ENCODE results near the gene SIVA1. TPM values are rescaled to one million over a fixed set of nuclear protein-coding genes. Genes with fewer than 3 reads are reported as not detected.

SIVA1 gene
- total and polyA plus RNA-seq, 9 of the 15 experiments (the other 6 are each of a cell fraction or from before 2014, with no cell fraction given), result 4.2 to 186 (median 54.2) TPM

DNA sequence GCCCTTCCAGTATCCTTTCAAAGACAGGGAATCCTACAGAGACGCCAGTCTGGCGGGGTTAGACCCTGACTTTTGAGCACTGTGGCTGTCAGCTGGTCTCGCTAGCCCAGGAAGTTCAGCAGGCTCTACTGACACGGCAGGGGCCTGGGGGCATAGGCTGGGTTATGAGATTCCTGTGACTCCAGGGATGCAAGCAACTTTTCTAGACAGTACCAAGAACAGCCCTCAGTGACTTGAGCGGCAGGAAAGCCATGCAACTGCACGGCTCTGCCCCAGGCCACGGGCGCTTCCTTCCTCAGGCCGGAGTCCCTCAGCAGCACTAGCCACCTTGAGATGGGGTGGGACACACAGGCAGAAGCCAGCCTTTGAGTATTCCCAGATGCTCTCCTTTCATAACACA, 5.1 kb upstream of the SIVA1 start:
- ChIA-PET POLR2A (interaction anchor here (1.1 kb wide), 1 partner anchor 9 kb away, joined by 4 read pairs; no protein-coding TSS in a partner anchor), CTCF (ENCODE audit: low intra/inter-chr PET ratio) (no interaction called here)
- H3K79me2 ChIP-seq (ENCODE audit: control insufficient read depth, insufficient read depth, low read length), result no peaks in the 10 kb centered on the region
- no peaks in the 10 kb centered on the region for H3K27me3 ChIP-seq (ENCODE audit: control insufficient read depth in 2 of 2, insufficient read depth in 2 of 2, low read length in 2 of 2)
- no peak for TF ChIP-seq DLX4 (CRISPR knock-in tag; IDR thresholded peaks at IDR 0.05)
- TF ChIP-seq NCOA4 (IDR thresholded peaks at IDR 0.05; ENCODE audit: partially characterized antibody), result no peak
- TF ChIP-seq SIRT6 (IDR thresholded peaks at IDR 0.05; ENCODE audit: low read depth, low read length), result no peak
- ATAC-seq, result no peak
- H3K4me3 ChIP-seq, result no peak overlapping the region
- in situ Hi-C loops (cut with MboI), result no loop called here
- no TSS peak for BruUV-seq (replicated peaks)
- no peaks in the 10 kb centered on the region for H3K36me3 ChIP-seq (ENCODE audit: control insufficient read depth, insufficient read depth, low read length)
- WGBS (ENCODE audit: insufficient coverage, low coverage, missing lambda C conversion rate), result 76% methylated on average over 9 of the region's 9 CpGs
- no peaks in the 10 kb centered on the region for H3K9me1 ChIP-seq (ENCODE audit: control insufficient read depth, insufficient read depth, low read length)
- no peak overlapping the region for H3K27ac ChIP-seq (ENCODE audit: extremely low read depth, low read depth, low read length)
- no peak overlapping the region for H2AFZ ChIP-seq (ENCODE audit: low read depth, low read length)
- DNase-seq (ENCODE audit: extremely low read depth in 1 of 4, low spot score in 3 of 4), result no peak
- H3K4me1 ChIP-seq (replicated peaks in 1 of 2; ENCODE audit: control insufficient read depth in 2 of 2, insufficient read depth in 2 of 2, low read length in 2 of 2), result peaks cover 0 to 24% of the 10 kb centered on the region in 2 experiments; a peak in 2 of 5 replicates
- peak overlapping the region in 1 of 2 experiments; percentile 45; a peak in 1 of 4 replicates for H3K9ac ChIP-seq (ENCODE audit: insufficient read depth in 1 of 2, low read depth in 2 of 2, low read length in 2 of 2)
- intact Hi-C loops (cut with micrococcal nuclease), result no loop called here
- FAIRE-seq, result no peak
- H3K9me3 ChIP-seq (replicated peaks; ENCODE audit: control insufficient read depth, insufficient read depth, low read depth, low read length), result 0 out of 2 replicates have a peak, but pooled peaks cover 4% of the 10 kb centered on the region
- H4K20me1 ChIP-seq (replicated peaks; ENCODE audit: control insufficient read depth, insufficient read depth, low read length), result no peaks in the 10 kb centered on the region
- no peak overlapping the region for H3K4me2 ChIP-seq (ENCODE audit: insufficient read depth, low read length)

DNA sequence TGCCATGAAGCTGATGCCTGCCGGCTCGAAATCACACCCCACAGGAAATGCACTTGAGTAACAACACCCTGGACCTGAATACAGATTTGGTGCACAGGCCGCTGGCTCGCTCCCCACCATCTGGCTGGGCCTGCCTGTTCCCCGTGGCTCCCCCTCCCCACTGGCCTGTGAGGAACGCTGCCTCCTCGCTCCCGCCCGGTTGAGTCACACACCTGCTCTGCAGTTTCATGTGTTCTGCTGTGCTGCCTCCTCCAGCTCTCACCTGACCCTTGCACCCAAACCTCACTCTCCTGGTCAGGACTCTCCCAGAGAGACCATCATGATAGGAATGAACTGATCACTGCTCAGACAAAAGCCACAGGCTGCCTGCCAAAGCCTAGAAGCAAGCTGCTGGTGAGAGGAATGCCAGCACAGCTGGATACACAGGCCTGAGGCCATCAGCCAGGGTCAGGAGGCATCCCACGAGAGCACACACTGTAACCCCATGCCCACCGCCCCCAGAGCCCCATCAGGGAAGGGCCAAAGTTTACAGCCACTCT, 3.8 kb upstream of the SIVA1 start:
- Histone ChIP-seq H3K9me3 (replicated peaks; ENCODE audit: control insufficient read depth, insufficient read depth, low read depth, low read length) (0 out of 2 replicates have a peak, but pooled peaks cover 4% of the 10 kb centered on the region), H4K20me1 (replicated peaks; ENCODE audit: control insufficient read depth, insufficient read depth, low read length) (0 out of 2 replicates have a peak, but pooled peaks cover 4% of the 10 kb centered on the region), H3K36me3 (ENCODE audit: control insufficient read depth, insufficient read depth, low read length) (no peaks in the 10 kb centered on the region), H3K27ac (ENCODE audit: extremely low read depth, low read depth, low read length) (no peak overlapping the region), H3K79me2 (ENCODE audit: control insufficient read depth, insufficient read depth, low read length) (peaks cover 13% of the 10 kb centered on the region), H3K9me1 (ENCODE audit: control insufficient read depth, insufficient read depth, low read length) (no peaks in the 10 kb centered on the region), H3K9ac (ENCODE audit: insufficient read depth in 1 of 2, low read depth in 2 of 2, low read length in 2 of 2) (peak overlapping the region in 1 of 2 experiments; percentile 76; a peak in 2 of 4 replicates), H3K27me3 (ENCODE audit: control insufficient read depth in 2 of 2, insufficient read depth in 2 of 2, low read length in 2 of 2) (no peaks in the 10 kb centered on the region), H2AFZ (ENCODE audit: low read depth, low read length) (no peak overlapping the region), H3K4me2 (ENCODE audit: insufficient read depth, low read length) (no peak overlapping the region), H3K4me1 (replicated peaks in 1 of 2; ENCODE audit: control insufficient read depth in 2 of 2, insufficient read depth in 2 of 2, low read length in 2 of 2) (peaks cover 5 to 32% of the 10 kb centered on the region in 2 experiments; a peak in 3 of 5 replicates), H3K4me3 (no peak overlapping the region)
- BruUV-seq (replicated peaks), result no TSS peak
- in situ Hi-C loops (cut with MboI), result no loop called here
- ATAC-seq, result no peak
- POLR2A ChIA-PET, result interaction anchor here (0.6 kb wide), 1 partner anchor 326 kb away, joined by 3 read pairs; no protein-coding TSS in a partner anchor
- intact Hi-C loops (cut with micrococcal nuclease), result no loop called here
- WGBS (ENCODE audit: insufficient coverage, low coverage, missing lambda C conversion rate), result 32% methylated on average over 8 of the region's 11 CpGs
- FAIRE-seq, result no peak
- CTCF ChIA-PET (ENCODE audit: low intra/inter-chr PET ratio), result no interaction called here
- DNase-seq (ENCODE audit: extremely low read depth in 1 of 4, low spot score in 3 of 4), result no peak
- TF ChIP-seq, protein P1, sequence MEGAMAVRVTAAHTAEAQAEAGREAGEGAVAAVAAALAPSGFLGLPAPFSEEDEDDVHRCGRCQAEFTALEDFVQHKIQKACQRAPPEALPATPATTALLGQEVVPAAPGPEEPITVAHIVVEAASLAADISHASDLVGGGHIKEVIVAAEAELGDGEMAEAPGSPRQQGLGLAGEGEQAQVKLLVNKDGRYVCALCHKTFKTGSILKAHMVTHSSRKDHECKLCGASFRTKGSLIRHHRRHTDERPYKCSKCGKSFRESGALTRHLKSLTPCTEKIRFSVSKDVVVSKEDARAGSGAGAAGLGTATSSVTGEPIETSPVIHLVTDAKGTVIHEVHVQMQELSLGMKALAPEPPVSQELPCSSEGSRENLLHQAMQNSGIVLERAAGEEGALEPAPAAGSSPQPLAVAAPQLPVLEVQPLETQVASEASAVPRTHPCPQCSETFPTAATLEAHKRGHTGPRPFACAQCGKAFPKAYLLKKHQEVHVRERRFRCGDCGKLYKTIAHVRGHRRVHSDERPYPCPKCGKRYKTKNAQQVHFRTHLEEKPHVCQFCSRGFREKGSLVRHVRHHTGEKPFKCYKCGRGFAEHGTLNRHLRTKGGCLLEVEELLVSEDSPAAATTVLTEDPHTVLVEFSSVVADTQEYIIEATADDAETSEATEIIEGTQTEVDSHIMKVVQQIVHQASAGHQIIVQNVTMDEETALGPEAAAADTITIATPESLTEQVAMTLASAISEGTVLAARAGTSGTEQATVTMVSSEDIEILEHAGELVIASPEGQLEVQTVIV (CRISPR knock-in tag; IDR thresholded peaks at IDR 0.05; ENCODE audit: borderline replicate concordance), result no peak
- TF ChIP-seq, protein P2, sequence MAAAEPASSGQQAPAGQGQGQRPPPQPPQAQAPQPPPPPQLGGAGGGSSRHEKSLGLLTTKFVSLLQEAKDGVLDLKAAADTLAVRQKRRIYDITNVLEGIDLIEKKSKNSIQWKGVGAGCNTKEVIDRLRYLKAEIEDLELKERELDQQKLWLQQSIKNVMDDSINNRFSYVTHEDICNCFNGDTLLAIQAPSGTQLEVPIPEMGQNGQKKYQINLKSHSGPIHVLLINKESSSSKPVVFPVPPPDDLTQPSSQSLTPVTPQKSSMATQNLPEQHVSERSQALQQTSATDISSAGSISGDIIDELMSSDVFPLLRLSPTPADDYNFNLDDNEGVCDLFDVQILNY (CRISPR knock-in tag; IDR thresholded peaks at IDR 0.05), result no peak
- TF ChIP-seq, protein P3, sequence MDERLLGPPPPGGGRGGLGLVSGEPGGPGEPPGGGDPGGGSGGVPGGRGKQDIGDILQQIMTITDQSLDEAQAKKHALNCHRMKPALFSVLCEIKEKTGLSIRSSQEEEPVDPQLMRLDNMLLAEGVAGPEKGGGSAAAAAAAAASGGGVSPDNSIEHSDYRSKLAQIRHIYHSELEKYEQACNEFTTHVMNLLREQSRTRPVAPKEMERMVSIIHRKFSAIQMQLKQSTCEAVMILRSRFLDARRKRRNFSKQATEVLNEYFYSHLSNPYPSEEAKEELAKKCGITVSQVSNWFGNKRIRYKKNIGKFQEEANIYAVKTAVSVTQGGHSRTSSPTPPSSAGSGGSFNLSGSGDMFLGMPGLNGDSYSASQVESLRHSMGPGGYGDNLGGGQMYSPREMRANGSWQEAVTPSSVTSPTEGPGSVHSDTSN (CRISPR knock-in tag; IDR thresholded peaks at IDR 0.05; ENCODE audit: low read depth), result no peak
- TF ChIP-seq, protein P3 (tag; conservative IDR thresholded peaks at IDR 0.05; ENCODE audit: low read depth), result no peak
- no peak for TF ChIP-seq CBFA2T2 (conservative IDR thresholded peaks at IDR 0.05)

Measured in K562 (cell line).